Adipocyte (in vitro differentiated cells): ENCODE results near the gene ZFYVE28.
"Not testable (repeated sequence)": the region's sequence is repeated elsewhere in the genome, so short reads cannot be mapped to it uniquely, and the experiment has no call there.

Experiments used
- DNase-seq: peaks from one replicate; pipeline ENCODE4 v3.0.0-alpha.2; 2015; ENCODE audit warnings: low read depth
- H3K27me3 ChIP-seq: replicated peaks from 2 replicates; pipeline ENCODE4 v1.7.0; 2013; ENCODE audit warnings: mild to moderate bottlenecking, low read length, moderate library complexity; ENCODE audit not compliant: control insufficient read depth, insufficient read depth
- H3K36me3 ChIP-seq: 2 replicates; pipeline ENCODE4 v1.7.0; 2013; ENCODE audit warnings: low read length, mild to moderate bottlenecking, moderate library complexity; ENCODE audit not compliant: control insufficient read depth, insufficient read depth, severe bottlenecking
- H3K4me1 ChIP-seq: 2 replicates; pipeline ENCODE4 v1.7.0; 2013; ENCODE audit warnings: mild to moderate bottlenecking, low read length, moderate library complexity; ENCODE audit not compliant: control insufficient read depth, insufficient read depth
- H3K4me3 ChIP-seq: 2 replicates; pipeline ENCODE4 v1.7.0; 2013; ENCODE audit warnings: mild to moderate bottlenecking, low read length, moderate library complexity
- H3K9ac ChIP-seq: 2 replicates; pipeline ENCODE4 v1.7.0; 2013; ENCODE audit warnings: mild to moderate bottlenecking, low read length, moderate library complexity
- H3K9me3 ChIP-seq: 2 replicates; pipeline ENCODE4 v1.7.0; 2013; ENCODE audit warnings: mild to moderate bottlenecking, low read length, moderate library complexity; ENCODE audit not compliant: control insufficient read depth

The ZFYVE28 gene

GRCh38 chr4:2432991-2433530 lies 14.6 kb upstream of the ZFYVE28 start:
- Histone ChIP-seq H3K4me3 (no peak overlapping the region), H3K9ac (no peak overlapping the region), H3K4me1 (no peaks in the 10 kb centered on the region), H3K9me3 (no peaks in the 10 kb centered on the region), H3K27me3 (peaks cover 10% of the 10 kb centered on the region), H3K36me3 (no peaks in the 10 kb centered on the region)
- DNase-seq: no peak

DNA sequence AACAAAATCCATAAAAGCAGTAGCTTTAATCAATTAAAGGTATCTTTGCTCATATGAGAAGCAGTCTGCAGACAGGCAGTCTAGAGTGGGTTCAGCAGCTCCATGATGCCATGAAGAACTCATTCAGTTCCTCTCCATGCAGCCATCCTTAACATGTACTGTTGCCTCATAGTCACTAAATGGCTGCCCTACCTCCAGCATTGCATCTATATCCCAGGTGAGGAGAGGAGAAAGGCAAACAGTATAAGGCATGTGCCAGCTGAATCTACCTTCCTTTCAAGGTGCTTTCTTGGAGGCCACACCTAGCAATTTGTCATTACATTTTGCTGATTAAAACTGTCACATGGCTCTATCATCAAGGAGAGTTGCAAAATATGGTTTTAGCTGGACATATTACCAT lies 13.6 kb upstream of the ZFYVE28 start:
- no peak for DNase-seq
- Histone ChIP-seq H3K4me3 (no peak overlapping the region), H3K27me3 (peaks cover 10% of the 10 kb centered on the region)

GRCh38 chr4:2429945-2430757 lies 11.7 kb upstream of the ZFYVE28 start:
- H3K9me3 ChIP-seq, H3K27me3 ChIP-seq: not testable (repeated sequence)

More for the DNA sequence above, 13.6 kb upstream of the ZFYVE28 start:
- Histone ChIP-seq H3K9ac (no peak overlapping the region), H3K4me1 (no peaks in the 10 kb centered on the region), H3K9me3 (no peaks in the 10 kb centered on the region), H3K36me3 (no peaks in the 10 kb centered on the region)

DNA sequence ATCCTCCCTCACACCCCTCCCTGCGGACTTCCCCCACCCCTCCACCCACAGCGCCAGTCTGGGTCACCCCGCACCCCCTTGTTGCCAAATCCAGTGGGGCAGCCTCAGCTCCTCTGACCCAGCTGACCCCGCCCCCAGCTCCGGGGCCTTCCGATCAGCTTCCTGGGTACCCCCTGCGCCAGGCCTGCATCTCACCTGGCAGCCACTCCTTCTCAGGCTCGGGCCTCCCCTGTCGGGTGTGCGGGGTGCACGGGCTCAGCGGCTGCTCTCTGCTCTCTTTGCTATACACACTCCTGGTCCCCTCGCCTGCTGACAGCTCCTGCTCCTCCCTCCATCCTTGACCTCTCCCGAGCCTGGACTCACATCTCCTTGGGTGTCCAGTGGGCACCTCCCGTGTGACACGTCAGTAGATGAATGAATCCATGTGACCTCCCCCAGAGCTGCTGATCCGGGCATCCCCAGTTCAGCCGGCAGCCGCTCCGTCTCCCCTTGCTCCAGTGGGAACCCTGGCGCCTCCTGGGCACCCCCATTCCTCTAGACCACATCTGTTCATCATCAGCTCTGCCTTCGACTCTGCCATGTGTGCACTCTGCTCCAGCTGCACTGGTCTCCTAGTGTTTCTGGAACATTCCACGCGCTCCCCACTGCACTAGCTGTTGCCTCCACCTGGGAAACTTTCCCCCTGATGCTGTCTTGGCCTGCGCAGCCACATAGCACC lies 10.2 kb upstream of the ZFYVE28 start:
- no peak for DNase-seq
- no peaks in the 10 kb centered on the region for H3K36me3 ChIP-seq
- no peaks in the 10 kb centered on the region for H3K9me3 ChIP-seq
- no peak overlapping the region for H3K9ac ChIP-seq
- H3K4me3 ChIP-seq: no peak overlapping the region
- H3K4me1 ChIP-seq: no peaks in the 10 kb centered on the region
- H3K27me3 ChIP-seq: no peaks in the 10 kb centered on the region

More at GRCh38 chr4:2429945-2430757, 11.7 kb upstream of the ZFYVE28 start:
- H3K4me3 ChIP-seq, H3K4me1 ChIP-seq, DNase-seq, H3K9ac ChIP-seq, H3K36me3 ChIP-seq: not testable (repeated sequence)

DNA sequence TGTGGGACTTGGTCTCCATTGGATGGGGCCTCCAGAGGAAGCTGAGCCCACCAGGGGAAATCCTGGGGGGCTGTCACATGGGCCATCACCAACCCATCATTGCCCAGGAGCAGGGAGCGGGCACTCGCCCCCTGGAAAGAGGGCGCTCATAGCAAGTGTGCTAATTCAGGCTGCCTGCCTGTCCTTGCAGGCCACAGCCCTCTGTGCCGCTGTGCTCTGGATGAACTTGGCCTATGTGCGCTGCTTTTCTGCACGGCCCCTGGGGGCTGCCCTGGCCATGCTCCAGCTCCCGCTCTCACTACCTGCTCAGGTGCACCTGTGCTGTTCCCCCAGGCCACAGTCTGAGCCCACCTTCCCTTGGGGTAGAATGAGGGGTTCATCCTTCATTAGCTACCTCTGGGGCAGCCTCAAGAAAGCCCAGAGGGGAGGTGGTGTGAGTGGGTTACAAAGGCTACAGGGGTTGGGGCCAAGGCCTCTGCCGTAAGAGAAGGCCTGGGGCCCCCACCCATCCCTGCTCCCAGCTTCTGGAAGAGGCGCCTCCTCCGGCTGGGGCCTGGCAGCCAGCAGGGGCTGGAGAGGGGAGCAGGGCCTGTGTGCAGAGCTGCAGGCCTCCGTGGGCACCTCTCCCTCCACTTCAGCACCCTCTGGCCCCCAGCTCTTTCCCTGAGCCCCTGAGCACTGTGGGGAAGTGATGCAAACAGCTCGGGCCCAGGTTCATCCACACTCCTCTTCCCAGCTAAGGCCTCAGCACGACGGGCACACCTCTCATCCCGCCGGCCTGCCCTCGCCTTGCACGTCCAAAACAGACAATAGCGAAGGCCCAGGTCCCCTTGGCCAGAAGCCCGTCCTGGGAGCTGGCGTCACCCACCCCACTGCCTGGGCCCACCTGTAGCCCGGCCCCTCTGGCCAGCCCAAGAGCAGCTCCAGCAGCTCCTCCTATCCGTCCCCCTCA lies 9.2 kb upstream of the ZFYVE28 start:
- Histone ChIP-seq H3K27me3 (no peaks in the 10 kb centered on the region), H3K9me3 (no peaks in the 10 kb centered on the region), H3K36me3 (no peaks in the 10 kb centered on the region), H3K4me3 (no peak overlapping the region), H3K9ac (no peak overlapping the region), H3K4me1 (no peaks in the 10 kb centered on the region)
- DNase-seq: no peak

DNA sequence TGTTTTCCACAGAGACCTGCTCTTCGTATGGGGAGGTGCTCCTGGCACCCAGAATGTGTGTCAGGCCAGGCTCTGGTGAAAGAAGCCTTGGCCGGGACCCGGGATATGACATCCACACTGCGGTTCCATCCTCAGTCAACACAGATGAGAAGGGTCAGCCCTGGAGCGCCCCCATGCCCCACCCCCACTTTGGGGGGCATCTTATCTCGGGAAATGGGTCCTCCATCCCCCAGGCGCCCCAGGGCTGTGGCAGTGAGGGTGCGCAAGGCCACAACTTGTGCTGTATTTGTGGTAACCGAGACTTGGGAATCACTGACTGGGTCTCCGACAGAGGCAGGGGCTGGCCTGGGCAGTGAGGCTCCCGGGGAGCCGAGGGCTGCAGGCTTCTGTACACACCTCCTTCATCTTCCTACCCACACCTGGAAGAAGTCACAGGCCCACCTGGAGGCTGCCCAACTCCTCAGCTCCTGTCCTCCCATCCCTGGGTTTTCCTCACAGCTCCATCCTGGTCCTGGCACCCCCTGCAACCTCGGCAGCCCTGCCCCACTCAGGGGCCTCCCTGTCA lies 8.3 kb upstream of the ZFYVE28 start:
- DNase-seq: no peak
- peaks cover 8% of the 10 kb centered on the region for H3K27me3 ChIP-seq

DNA sequence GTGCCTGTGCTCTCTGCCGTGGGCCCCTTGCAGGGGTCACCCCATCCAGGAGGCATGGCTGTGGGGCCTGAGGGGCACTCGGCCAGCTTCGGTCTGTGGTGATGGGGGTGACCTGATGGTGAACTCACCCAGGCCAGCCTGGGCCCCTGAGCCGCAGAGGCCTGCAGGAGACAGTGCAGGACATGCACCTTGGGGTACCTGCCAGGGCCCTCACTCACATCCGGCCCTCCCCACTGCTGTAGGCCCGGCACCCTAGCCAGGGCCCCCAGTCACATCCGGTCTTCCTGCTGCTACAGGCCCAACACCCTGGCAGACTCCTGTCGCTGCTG lies 7.6 kb upstream of the ZFYVE28 start:
- Histone ChIP-seq H3K4me3 (no peak overlapping the region), H3K4me1 (no peaks in the 10 kb centered on the region), H3K9me3 (no peaks in the 10 kb centered on the region), H3K9ac (no peak overlapping the region), H3K27me3 (peaks cover 12% of the 10 kb centered on the region), H3K36me3 (no peaks in the 10 kb centered on the region)
- DNase-seq: no peak

More for the DNA sequence above, 8.3 kb upstream of the ZFYVE28 start:
- Histone ChIP-seq H3K4me1 (no peaks in the 10 kb centered on the region), H3K9ac (no peak overlapping the region), H3K4me3 (no peak overlapping the region), H3K36me3 (no peaks in the 10 kb centered on the region), H3K9me3 (no peaks in the 10 kb centered on the region)

DNA sequence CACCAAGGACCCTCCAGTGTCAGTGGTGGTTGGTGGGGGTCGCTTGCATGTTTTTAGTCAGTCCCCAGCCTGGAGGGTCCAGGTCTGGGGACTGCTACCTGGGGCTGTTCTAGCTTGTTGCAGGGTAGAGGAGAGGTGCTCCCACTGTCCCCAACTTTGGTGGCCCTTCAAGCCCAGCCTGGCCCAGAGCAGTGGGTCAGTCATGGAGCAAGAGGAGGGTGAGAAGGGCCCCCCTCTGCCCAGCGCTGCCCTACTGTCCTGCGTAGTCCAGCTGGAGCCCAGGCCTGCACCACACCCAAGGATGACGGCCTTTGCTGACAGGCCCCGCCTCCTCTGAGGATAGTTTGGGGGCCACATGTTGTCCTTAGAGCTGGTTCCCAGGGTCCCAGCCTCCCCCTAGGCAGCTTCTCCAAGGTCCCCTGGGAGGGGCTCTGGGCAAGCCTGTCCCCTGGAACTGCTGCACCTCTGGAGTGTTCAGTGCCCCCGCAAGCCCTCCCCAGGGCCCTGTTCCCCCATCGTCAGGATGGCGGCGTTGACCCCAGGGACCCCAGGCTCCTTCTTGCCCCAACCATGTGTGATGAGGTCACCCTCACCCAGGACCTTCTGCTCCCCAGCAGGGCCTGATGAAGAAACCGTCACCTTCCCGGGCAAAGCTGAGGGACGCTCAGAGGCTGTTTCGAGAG lies 7.1 kb upstream of the ZFYVE28 start:
- Histone ChIP-seq H3K36me3 (no peaks in the 10 kb centered on the region), H3K4me3 (no peak overlapping the region), H3K9me3 (no peaks in the 10 kb centered on the region), H3K27me3 (peaks cover 17% of the 10 kb centered on the region), H3K4me1 (no peaks in the 10 kb centered on the region), H3K9ac (no peak overlapping the region)
- DNase-seq: no peak

- peaks cover 26% of the 10 kb centered on the region for H3K27me3 ChIP-seq
- no peak for DNase-seq
Measured at GRCh38 chr4:2424581-2424980, 6.1 kb upstream of the ZFYVE28 start.

GRCh38 chr4:2423695-2424094 lies 5.2 kb upstream of the ZFYVE28 start:
- DNase-seq: no peak
- peaks cover 6% of the 10 kb centered on the region for H3K4me1 ChIP-seq
- H3K9ac ChIP-seq: no peak overlapping the region
- H3K4me3 ChIP-seq: no peak overlapping the region
- H3K9me3 ChIP-seq: no peaks in the 10 kb centered on the region
- H3K27me3 ChIP-seq: peaks cover 31% of the 10 kb centered on the region
- no peaks in the 10 kb centered on the region for H3K36me3 ChIP-seq

More at GRCh38 chr4:2424581-2424980, 6.1 kb upstream of the ZFYVE28 start:
- Histone ChIP-seq H3K9me3 (no peaks in the 10 kb centered on the region), H3K36me3 (no peaks in the 10 kb centered on the region), H3K9ac (no peak overlapping the region), H3K4me3 (no peak overlapping the region), H3K4me1 (no peaks in the 10 kb centered on the region)
